SHP77 treated with DMSO at 0.1 percent for 48 hours (cell line): ENCODE data around the gene MBTD1.
A peak's percentile ranks its signal among the peaks of the same experiment; 100 is the strongest.
"Not testable (repeated sequence)": the region's sequence is repeated elsewhere in the genome, so short reads cannot be mapped to it uniquely, and the experiment has no call there.

Experiments used
- DNase-seq: peaks from one replicate; lab custom pipeline; 2025; lab: John Stamatoyannopoulos, UW

Gene MBTD1

GRCh38 chr17:51189162-51189561, 70.7 kb downstream of the MBTD1 start:
- DNase-seq = no peak

GRCh38 chr17:51188271-51188833, 71.5 kb downstream of the MBTD1 start:
- DNase-seq = no peak

- DNase-seq = no peak
These were observed 74.0 kb downstream of the MBTD1 start for GRCh38 chr17:51185763-51186332.

GRCh38 chr17:51184124-51184523, 75.7 kb downstream of the MBTD1 start:
- no peak for DNase-seq

- no peak for DNase-seq
These were observed 79.4 kb downstream of the MBTD1 start for GRCh38 chr17:51180486-51180885.

- not testable (repeated sequence) for DNase-seq
These were observed 87.8 kb downstream of the MBTD1 start for GRCh38 chr17:51172030-51172429.

GRCh38 chr17:51170736-51171135, 89.1 kb downstream of the MBTD1 start:
- no peak for DNase-seq

GRCh38 chr17:51169340-51169739, 90.5 kb downstream of the MBTD1 start:
- no peak for DNase-seq

GRCh38 chr17:51166987-51167931, 92.6 kb downstream of the MBTD1 start:
- peak; percentile 20 for DNase-seq

- DNase-seq = peak; percentile 82
These were observed 93.5 kb downstream of the MBTD1 start, which contains the start of gene NME2 for GRCh38 chr17:51166198-51166986. TSS of gene NME2 (plus strand) at chr17:51166411. CDS start at chr17:51166831, 420 bp downstream.

- no peak for DNase-seq
These were observed 94.1 kb downstream of the MBTD1 start for GRCh38 chr17:51165680-51166197.

GRCh38 chr17:51164911-51165679, 94.8 kb downstream of the MBTD1 start:
- DNase-seq = peak; percentile 43

- no peak for DNase-seq
These were observed 98.3 kb downstream of the MBTD1 start for GRCh38 chr17:51161541-51161940.

GRCh38 chr17:51159604-51160003, 100.2 kb downstream of the MBTD1 start:
- no peak for DNase-seq

GRCh38 chr17:51155416-51155815, 104.4 kb downstream of the MBTD1 start:
- DNase-seq = no peak

GRCh38 chr17:51154176-51154575, 105.7 kb downstream of the MBTD1 start:
- DNase-seq = no peak

- DNase-seq = peak; percentile 100
These were observed 106.4 kb downstream of the MBTD1 start, which contains the start of gene NME1 for GRCh38 chr17:51153210-51154072. TSS of gene NME1 (plus strand) at chr17:51153559. CDS start at chr17:51155655, 2,096 bp downstream.

- peak; percentile 62 for DNase-seq
These were observed 107.1 kb downstream of the MBTD1 start for GRCh38 chr17:51152766-51153209.

GRCh38 chr17:51150932-51151331, 108.9 kb downstream of the MBTD1 start:
- no peak for DNase-seq

- no peak for DNase-seq
These were observed 110.7 kb downstream of the MBTD1 start for GRCh38 chr17:51149163-51149562.
